HL-60 (cell line): ENCODE measurements around the gene VASH2.

ENCODE experiments used
- DNase-seq, 2 experiments: peaks; one replicate each; pipeline ENCODE4 v3.0.0-alpha.2; 2010 to 2020; ENCODE audit warnings: low read depth in 1 of 2, low spot score in 1 of 2
- H3K27ac ChIP-seq: fragments of 250-450 bp; sonication (Bioruptor Pico); replicated peaks from 2 replicates; pipeline ENCODE4 v1.5.1; 2020; ENCODE audit warnings: mild to moderate bottlenecking, moderate library complexity
- H3K27me3 ChIP-seq: fragments of 250-450 bp; sonication (Bioruptor Pico); 2 replicates; pipeline ENCODE4 v1.5.1; 2021; ENCODE audit warnings: mild to moderate bottlenecking, moderate library complexity; ENCODE audit not compliant: insufficient read depth, poor library complexity, severe bottlenecking
- H3K4me3 ChIP-seq: replicated peaks from 2 replicates; pipeline ENCODE4 v1.5.1; 2011; ENCODE audit warnings: mild to moderate bottlenecking, control low read depth, low read length; ENCODE audit not compliant: insufficient read depth
- GABPA ChIP-seq: IDR thresholded peaks from 2 replicates; pipeline ENCODE4 v1.6.1; 2012; ENCODE audit warnings: low read depth
- POLR2AphosphoS5 ChIP-seq: IDR thresholded peaks from 2 replicates; pipeline ENCODE4 v1.6.1; 2012; ENCODE audit warnings: low read depth
- SPI1 ChIP-seq: IDR thresholded peaks from 2 replicates; pipeline ENCODE4 v1.6.1; 2012; ENCODE audit warnings: low read depth, mild to moderate bottlenecking, borderline replicate concordance
- TF ChIP-seq, protein P1 (sequence below): IDR thresholded peaks from one replicate; pipeline ENCODE4 v1.5.1; 2011; ENCODE audit warnings: low read length, control low read depth, inconsistent platforms; ENCODE audit not compliant: insufficient read depth
- TF ChIP-seq, protein P2 (sequence below): IDR thresholded peaks from 2 replicates; pipeline ENCODE4 v1.6.1; 2012; ENCODE audit warnings: low read depth; ENCODE audit not compliant: insufficient replicate concordance

VASH2 gene

DNA sequence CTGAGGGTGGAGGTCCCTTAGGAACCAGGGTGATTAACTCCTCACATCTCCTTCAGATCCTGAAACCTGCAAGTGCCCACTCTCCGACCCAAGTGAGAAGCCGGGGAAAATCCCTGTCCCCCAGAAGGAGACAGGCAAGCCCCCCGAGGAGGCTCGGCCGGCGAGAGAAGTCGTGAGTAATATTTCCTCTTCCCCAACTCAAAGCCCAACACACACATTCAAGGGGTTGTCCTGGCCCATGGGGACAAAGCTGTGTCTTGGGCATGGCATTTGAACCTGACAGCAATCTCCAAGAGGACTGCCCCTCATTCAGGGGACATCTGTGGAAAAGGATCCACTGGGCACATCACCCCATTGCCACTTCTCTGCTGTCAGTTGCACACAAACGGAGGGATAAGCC, 23.6 kb downstream of the VASH2 start:
- Histone ChIP-seq H3K4me3 (no peak overlapping the region), H3K27me3 (peaks cover 5% of the 10 kb centered on the region), H3K27ac (no peak overlapping the region)
- no peak for DNase-seq
- no peak for TF ChIP-seq SPI1
- no peak for TF ChIP-seq GABPA
- TF ChIP-seq, protein P1, sequence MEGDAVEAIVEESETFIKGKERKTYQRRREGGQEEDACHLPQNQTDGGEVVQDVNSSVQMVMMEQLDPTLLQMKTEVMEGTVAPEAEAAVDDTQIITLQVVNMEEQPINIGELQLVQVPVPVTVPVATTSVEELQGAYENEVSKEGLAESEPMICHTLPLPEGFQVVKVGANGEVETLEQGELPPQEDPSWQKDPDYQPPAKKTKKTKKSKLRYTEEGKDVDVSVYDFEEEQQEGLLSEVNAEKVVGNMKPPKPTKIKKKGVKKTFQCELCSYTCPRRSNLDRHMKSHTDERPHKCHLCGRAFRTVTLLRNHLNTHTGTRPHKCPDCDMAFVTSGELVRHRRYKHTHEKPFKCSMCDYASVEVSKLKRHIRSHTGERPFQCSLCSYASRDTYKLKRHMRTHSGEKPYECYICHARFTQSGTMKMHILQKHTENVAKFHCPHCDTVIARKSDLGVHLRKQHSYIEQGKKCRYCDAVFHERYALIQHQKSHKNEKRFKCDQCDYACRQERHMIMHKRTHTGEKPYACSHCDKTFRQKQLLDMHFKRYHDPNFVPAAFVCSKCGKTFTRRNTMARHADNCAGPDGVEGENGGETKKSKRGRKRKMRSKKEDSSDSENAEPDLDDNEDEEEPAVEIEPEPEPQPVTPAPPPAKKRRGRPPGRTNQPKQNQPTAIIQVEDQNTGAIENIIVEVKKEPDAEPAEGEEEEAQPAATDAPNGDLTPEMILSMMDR, result no peak
- TF ChIP-seq POLR2AphosphoS5, result no peak
- TF ChIP-seq, protein P2, sequence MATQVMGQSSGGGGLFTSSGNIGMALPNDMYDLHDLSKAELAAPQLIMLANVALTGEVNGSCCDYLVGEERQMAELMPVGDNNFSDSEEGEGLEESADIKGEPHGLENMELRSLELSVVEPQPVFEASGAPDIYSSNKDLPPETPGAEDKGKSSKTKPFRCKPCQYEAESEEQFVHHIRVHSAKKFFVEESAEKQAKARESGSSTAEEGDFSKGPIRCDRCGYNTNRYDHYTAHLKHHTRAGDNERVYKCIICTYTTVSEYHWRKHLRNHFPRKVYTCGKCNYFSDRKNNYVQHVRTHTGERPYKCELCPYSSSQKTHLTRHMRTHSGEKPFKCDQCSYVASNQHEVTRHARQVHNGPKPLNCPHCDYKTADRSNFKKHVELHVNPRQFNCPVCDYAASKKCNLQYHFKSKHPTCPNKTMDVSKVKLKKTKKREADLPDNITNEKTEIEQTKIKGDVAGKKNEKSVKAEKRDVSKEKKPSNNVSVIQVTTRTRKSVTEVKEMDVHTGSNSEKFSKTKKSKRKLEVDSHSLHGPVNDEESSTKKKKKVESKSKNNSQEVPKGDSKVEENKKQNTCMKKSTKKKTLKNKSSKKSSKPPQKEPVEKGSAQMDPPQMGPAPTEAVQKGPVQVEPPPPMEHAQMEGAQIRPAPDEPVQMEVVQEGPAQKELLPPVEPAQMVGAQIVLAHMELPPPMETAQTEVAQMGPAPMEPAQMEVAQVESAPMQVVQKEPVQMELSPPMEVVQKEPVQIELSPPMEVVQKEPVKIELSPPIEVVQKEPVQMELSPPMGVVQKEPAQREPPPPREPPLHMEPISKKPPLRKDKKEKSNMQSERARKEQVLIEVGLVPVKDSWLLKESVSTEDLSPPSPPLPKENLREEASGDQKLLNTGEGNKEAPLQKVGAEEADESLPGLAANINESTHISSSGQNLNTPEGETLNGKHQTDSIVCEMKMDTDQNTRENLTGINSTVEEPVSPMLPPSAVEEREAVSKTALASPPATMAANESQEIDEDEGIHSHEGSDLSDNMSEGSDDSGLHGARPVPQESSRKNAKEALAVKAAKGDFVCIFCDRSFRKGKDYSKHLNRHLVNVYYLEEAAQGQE, result no peak

DNA sequence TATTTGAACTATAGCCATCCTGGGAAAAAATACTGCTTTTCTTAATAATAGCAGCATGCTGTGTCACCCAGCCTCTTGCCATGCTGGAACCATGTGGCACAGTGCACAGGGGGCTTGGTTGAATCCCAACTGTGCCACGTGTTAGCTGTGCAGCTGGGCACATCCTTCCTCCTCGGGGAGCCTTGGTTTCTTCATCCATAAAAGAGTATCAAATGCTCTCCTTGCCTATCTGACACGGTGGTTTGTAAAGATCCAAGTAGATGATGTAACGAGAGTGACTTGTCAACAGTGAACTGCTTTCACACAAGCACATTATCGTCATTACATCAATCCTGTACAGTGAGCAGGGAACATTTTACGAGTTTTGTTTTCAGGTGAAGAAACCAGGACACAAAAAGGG, 24.4 kb downstream of the VASH2 start:
- DNase-seq, result no peak
- TF ChIP-seq GABPA (no peak), SPI1 (no peak), POLR2AphosphoS5 (no peak)
- TF ChIP-seq, protein P2, result no peak
- TF ChIP-seq, protein P1, result no peak
- H3K27me3 ChIP-seq, result peaks cover 3% of the 10 kb centered on the region
- no peak overlapping the region for H3K4me3 ChIP-seq
- H3K27ac ChIP-seq, result no peak overlapping the region

DNA sequence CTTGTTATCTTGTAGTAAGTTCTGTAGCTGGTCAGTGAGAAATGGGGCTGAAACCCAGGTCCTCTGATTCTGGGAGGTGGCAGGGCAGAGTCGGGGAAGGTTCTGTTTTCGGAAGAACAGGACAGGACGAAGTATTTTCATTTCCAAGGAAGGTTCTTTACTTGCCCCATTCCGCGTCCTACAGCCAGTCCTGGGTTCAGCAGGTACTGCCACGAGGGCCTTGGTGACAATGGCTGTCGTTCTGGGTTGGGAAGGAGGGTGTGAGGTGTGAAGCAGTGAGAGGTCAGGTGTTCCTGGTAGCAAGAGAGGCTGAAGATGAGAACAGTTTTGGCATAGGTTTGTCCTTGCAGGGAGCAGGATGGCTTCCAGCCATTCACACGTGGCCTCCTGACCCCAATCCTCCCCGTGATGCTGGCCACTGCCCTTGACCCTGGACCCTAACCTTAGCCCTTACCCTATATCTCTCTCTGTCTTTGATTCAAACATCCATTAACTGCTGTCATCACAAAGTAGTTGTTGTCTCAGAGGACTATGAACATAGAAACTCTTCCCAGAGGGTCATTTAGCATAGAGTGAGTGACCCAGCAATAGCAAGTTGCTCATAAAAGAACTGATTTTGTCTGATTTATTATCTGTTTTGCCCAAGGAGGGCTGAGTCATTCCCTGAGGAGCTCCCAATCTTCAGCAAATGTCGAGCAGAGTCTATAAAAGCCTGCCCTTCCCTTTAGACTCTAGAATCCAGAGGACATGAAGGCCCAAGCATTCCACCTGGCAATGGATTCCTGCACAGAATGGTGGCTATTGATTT, 25.0 kb downstream of the VASH2 start:
- Histone ChIP-seq H3K27me3 (peaks cover under 1% of the 10 kb centered on the region), H3K27ac (no peak overlapping the region), H3K4me3 (no peak overlapping the region)
- no peak for DNase-seq
- TF ChIP-seq POLR2AphosphoS5 (no peak), SPI1 (no peak), GABPA (no peak)
- TF ChIP-seq, protein P2, result no peak
- TF ChIP-seq, protein P1, result no peak
